HEK293 (cell line): Measurements from ENCODE around the gene KRTAP1-1.

Source experiments
- YY1 ChIP-seq: fragments of 450-650 bp; formaldehyde crosslinking; IDR thresholded peaks from 2 replicates; pipeline ENCODE4 v1.5.1; 2018; ENCODE audit warnings: missing biosample characterization, missing genetic modification characterization
- ZNF223 ChIP-seq: fragments of 450-650 bp; formaldehyde crosslinking; IDR thresholded peaks from 2 replicates; pipeline ENCODE4 v1.5.1; 2016; ENCODE audit warnings: missing biosample characterization, missing genetic modification characterization
- ZNF23 ChIP-seq: fragments of 450-650 bp; formaldehyde crosslinking; IDR thresholded peaks from 2 replicates; pipeline ENCODE4 v1.5.1; 2016; ENCODE audit warnings: missing biosample characterization, missing genetic modification characterization, borderline replicate concordance
- ZNF341 ChIP-seq: fragments of 450-650 bp; formaldehyde crosslinking; IDR thresholded peaks from 2 replicates; pipeline ENCODE4; 2016; ENCODE audit warnings: low read depth, missing biosample characterization, missing genetic modification characterization
- ZNF747 ChIP-seq: fragments of 450-650 bp; formaldehyde crosslinking; IDR thresholded peaks from 2 replicates; pipeline ENCODE4 v1.5.1; 2016; ENCODE audit warnings: missing biosample characterization, missing genetic modification characterization

The KRTAP1-1 gene

DNA sequence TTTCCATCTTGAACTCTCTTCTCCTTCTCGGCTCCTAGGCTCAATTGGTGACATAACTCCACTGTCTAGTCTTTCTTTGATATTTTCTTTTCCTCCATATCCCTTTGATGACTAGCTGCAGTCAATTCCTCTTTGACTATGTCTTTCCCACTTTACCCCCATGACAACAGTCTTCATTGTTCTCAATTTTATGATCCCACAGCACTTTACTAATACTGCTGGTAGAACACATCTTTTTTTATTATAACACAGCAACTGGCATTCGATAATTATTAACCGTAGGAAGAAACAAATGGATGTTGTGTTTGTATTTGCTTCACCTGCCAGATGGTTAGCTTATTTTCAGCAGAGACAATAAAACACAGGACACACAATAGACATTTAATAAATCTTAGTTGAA lies 48.6 kb downstream of the KRTAP1-1 start (continued):
- no peak for TF ChIP-seq ZNF341 (tag by site-specific recombination)
- no peak for TF ChIP-seq ZNF747 (tag by site-specific recombination)
- TF ChIP-seq YY1 (tag by site-specific recombination), result no peak
- no peak for TF ChIP-seq ZNF23 (tag by site-specific recombination)
- TF ChIP-seq ZNF223 (tag by site-specific recombination), result no peak
